AG04450 (cell line): Measurements from ENCODE around the gene BMF. TPM values are rescaled to one million over a fixed set of nuclear protein-coding genes. Genes with fewer than 3 reads are reported as not detected.

Experiments used
- CTCF ChIA-PET: fragments of 300-600, 350-600 bp; formaldehyde crosslinking; extraction: SDS; loops from one replicate; lab custom pipeline; 2022; ENCODE audit warnings: antibody characterized with exemption, inconsistent platforms; lab: Charles Lee
- POLR2A ChIA-PET: fragments of 350-600 bp; formaldehyde crosslinking; extraction: SDS; loops from one replicate; lab custom pipeline; 2021; ENCODE audit warnings: antibody characterized with exemption, inconsistent platforms; lab: Yijun Ruan, JAX
- DNase-seq: peaks from one replicate; pipeline ENCODE4 v3.0.0-alpha.2; 2011; ENCODE audit warnings: low read depth, low spot score
- H3K27ac ChIP-seq: one replicate; pipeline ENCODE4 v1.5.1; 2012; ENCODE audit warnings: low read depth, low read length, control low read depth
- H3K27me3 ChIP-seq: one replicate; pipeline ENCODE4 v1.6.0; 2012; ENCODE audit warnings: low read length; ENCODE audit not compliant: control insufficient read depth, insufficient read depth
- H3K4me3 ChIP-seq: 2 replicates; pipeline ENCODE4 v1.5.1; 2011; ENCODE audit warnings: mild to moderate bottlenecking, low read depth, low read length, control low read depth
- H3K9me3 ChIP-seq: 2 replicates; pipeline ENCODE4 v1.5.1; 2012; ENCODE audit warnings: low read length; ENCODE audit not compliant: control insufficient read depth, insufficient read depth
- CTCF ChIP-seq: IDR thresholded peaks from 2 replicates; pipeline ENCODE4 v1.5.1; 2011; ENCODE audit warnings: low read depth, low read length, control low read depth, inconsistent platforms
- polyA plus RNA-seq: library from polyadenylated mRNA; depleted of rRNA; stranded (reverse); fragments of >200 nt; gene quantifications from 2 replicates; pipeline ENCODE4 v1.2.3, GENCODE V29; 2011

Gene BMF
- polyA plus RNA-seq, 1 experiment, result 6.2 TPM

GRCh38 chr15:40054855-40055575, 53.7 kb downstream of the BMF start:
- H3K9me3 ChIP-seq, result no peaks in the 10 kb centered on the region
- H3K4me3 ChIP-seq, result no peak overlapping the region
- POLR2A ChIA-PET, result interaction anchor here (1.0 to 1.4 kb wide), 2 partner anchors 48 to 53 kb away, joined by 3 read pairs; partner anchors contain the start of gene BMF
- no peaks in the 10 kb centered on the region for H3K27me3 ChIP-seq
- H3K27ac ChIP-seq, result no peak overlapping the region
- DNase-seq, result no peak
- no peak for TF ChIP-seq CTCF
- CTCF ChIA-PET, result interaction anchor here (3.4 kb wide), 1 partner anchor 50 kb away, joined by 12 read pairs; no protein-coding TSS in a partner anchor

GRCh38 chr15:40054605-40054854, 54.1 kb downstream of the BMF start:
- H3K27ac ChIP-seq, result no peak overlapping the region
- TF ChIP-seq CTCF, result no peak
- POLR2A ChIA-PET, result interaction anchor here (1.0 kb wide), 1 partner anchor 48 kb away, joined by 3 read pairs; no protein-coding TSS in a partner anchor
- DNase-seq, result no peak
- no peak overlapping the region for H3K4me3 ChIP-seq
- CTCF ChIA-PET, result interaction anchor here (3.4 kb wide), 1 partner anchor 50 kb away, joined by 12 read pairs; no protein-coding TSS in a partner anchor
- H3K27me3 ChIP-seq, result no peaks in the 10 kb centered on the region
- no peaks in the 10 kb centered on the region for H3K9me3 ChIP-seq

- TF ChIP-seq CTCF, result no peak
- POLR2A ChIA-PET, result interaction anchor here (1.0 kb wide), 1 partner anchor 47 kb away, joined by 3 read pairs; no protein-coding TSS in a partner anchor
- Histone ChIP-seq H3K27me3 (no peaks in the 10 kb centered on the region), H3K27ac (peak overlapping the region; percentile 21), H3K4me3 (no peak overlapping the region), H3K9me3 (no peaks in the 10 kb centered on the region)
- no peak for DNase-seq
- CTCF ChIA-PET, result no interaction called here
Measured at GRCh38 chr15:40053831-40054604, 54.7 kb downstream of the BMF start.

- CTCF ChIA-PET, result interaction anchor here (1.5 kb wide), 1 partner anchor 51 kb away, joined by 7 read pairs; no protein-coding TSS in a partner anchor
- H3K4me3 ChIP-seq, result no peak overlapping the region
- no peaks in the 10 kb centered on the region for H3K9me3 ChIP-seq
- DNase-seq, result no peak
- no peaks in the 10 kb centered on the region for H3K27me3 ChIP-seq
- no peak for TF ChIP-seq CTCF
- POLR2A ChIA-PET, result no interaction called here
- no peak overlapping the region for H3K27ac ChIP-seq
Measured at GRCh38 chr15:40053079-40053830, 55.4 kb downstream of the BMF start.
